Measurements from ENCODE around the gene SPAAR. TPM values are rescaled to one million over a fixed set of nuclear protein-coding genes. Genes with fewer than 3 reads are reported as not detected.

Gene SPAAR
- total and polyA plus RNA-seq, 4 donors: 0.65 to 2.4 (median 1.1) TPM

DNA sequence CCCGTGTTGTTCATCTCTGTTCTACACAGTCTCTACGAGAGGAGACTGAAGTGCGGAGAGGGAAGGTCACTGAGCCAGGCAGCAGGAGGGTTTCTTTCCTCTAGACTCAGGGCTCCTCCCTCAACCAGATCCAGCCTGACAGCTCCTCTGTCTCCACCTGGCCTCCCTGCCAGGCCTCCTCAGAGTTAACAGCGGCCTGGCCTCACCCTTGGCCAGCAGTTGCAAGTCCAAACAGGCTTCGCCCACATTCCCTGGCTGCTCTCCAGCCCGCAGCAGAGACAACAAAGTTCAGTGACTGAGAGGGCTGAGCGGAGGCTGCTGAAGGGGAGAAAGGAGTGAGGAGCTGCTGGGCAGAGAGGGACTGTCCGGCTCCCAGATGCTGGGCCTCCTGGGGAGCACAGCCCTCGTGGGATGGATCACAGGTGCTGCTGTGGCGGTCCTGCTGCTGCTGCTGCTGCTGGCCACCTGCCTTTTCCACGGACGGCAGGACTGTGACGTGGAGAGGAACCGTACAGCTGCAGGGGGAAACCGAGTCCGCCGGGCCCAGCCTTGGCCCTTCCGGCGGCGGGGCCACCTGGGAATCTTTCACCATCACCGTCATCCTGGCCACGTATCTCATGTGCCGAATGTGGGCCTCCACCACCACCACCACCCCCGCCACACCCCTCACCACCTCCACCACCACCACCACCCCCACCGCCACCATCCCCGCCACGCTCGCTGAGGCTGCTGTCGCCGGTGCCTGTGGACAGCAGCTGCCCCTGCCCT is 3.2 kb upstream of the SPAAR start, which contains the start of gene HRCT1:
Gene HRCT1, plus strand, starts transcription at position 291 of the 768 bp plus-strand sequence. Its CDS starts 86 bp downstream, at position 377.
- Histone ChIP-seq H3K4me1 (ENCODE audit: control insufficient read depth in 4 of 4, insufficient read depth in 4 of 4, low read length in 3 of 4) (peaks cover 16 to 42% (median 33%) of the 10 kb centered on the region in 4 donors), H3K4me3 (ENCODE audit: low read depth in 1 of 3, low read length in 3 of 3) (peak within 1 kb of the TSS in 1 of 3 donors; percentile 30), H3K9ac (ENCODE audit: low read depth in 1 of 2, low read length in 2 of 2) (peak within 1 kb of the TSS in 1 of 2 donors; percentile 72), H3K27ac (ENCODE audit: low read depth in 1 of 2, low read length in 2 of 2) (peak within 1 kb of the TSS; percentile 78), H3K9me3 (ENCODE audit: control insufficient read depth in 4 of 4, low read length in 3 of 4) (no peaks in the 10 kb centered on the region), H3K36me3 (ENCODE audit: control insufficient read depth in 4 of 4, insufficient read depth in 3 of 4, low read depth in 1 of 4, low read length in 3 of 4) (no peaks in the 10 kb centered on the region), H3K27me3 (ENCODE audit: control insufficient read depth in 4 of 4, insufficient read depth in 4 of 4, low read length in 3 of 4) (no peaks in the 10 kb centered on the region)
- peak; percentile 63 for TF ChIP-seq YY1 (IDR thresholded peaks at IDR 0.05)
- peak; percentile 39 to 58 for TF ChIP-seq RAD21 (IDR thresholded peaks at IDR 0.05)
- TF ChIP-seq MAX (IDR thresholded peaks at IDR 0.05): peak; percentile 57
- TF ChIP-seq, protein P1, sequence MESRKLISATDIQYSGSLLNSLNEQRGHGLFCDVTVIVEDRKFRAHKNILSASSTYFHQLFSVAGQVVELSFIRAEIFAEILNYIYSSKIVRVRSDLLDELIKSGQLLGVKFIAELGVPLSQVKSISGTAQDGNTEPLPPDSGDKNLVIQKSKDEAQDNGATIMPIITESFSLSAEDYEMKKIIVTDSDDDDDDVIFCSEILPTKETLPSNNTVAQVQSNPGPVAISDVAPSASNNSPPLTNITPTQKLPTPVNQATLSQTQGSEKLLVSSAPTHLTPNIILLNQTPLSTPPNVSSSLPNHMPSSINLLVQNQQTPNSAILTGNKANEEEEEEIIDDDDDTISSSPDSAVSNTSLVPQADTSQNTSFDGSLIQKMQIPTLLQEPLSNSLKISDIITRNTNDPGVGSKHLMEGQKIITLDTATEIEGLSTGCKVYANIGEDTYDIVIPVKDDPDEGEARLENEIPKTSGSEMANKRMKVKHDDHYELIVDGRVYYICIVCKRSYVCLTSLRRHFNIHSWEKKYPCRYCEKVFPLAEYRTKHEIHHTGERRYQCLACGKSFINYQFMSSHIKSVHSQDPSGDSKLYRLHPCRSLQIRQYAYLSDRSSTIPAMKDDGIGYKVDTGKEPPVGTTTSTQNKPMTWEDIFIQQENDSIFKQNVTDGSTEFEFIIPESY (IDR thresholded peaks at IDR 0.05): peak; percentile 42
- peak; percentile 12 for TF ChIP-seq FOXA1 (IDR thresholded peaks at IDR 0.05)
- TF ChIP-seq, protein P2, sequence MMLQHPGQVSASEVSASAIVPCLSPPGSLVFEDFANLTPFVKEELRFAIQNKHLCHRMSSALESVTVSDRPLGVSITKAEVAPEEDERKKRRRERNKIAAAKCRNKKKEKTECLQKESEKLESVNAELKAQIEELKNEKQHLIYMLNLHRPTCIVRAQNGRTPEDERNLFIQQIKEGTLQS (IDR thresholded peaks at IDR 0.05): no peak
- TF ChIP-seq GABPA (IDR thresholded peaks at IDR 0.05 in 1 of 2, conservative IDR thresholded peaks at IDR 0.05 in 1 of 2): no peak
- peak; percentile 78 for TF ChIP-seq HNF4G (IDR thresholded peaks at IDR 0.05)
- peak in 1 of 2 donors; percentile 57 for TF ChIP-seq EGR1 (IDR thresholded peaks at IDR 0.05; ENCODE audit: low read depth in 2 of 2)
- peak; percentile 29 for TF ChIP-seq FOXA2 (IDR thresholded peaks at IDR 0.05)
- TF ChIP-seq TAF1 (conservative IDR thresholded peaks at IDR 0.05): no peak
- peak; percentile 86 for TF ChIP-seq REST (IDR thresholded peaks at IDR 0.05)
- TF ChIP-seq CTCF (IDR thresholded peaks at IDR 0.05; ENCODE audit: low read depth, low read length, missing input control): no peak
- TF ChIP-seq RXRA (IDR thresholded peaks at IDR 0.05): peak; percentile 94 to 95
- peak; percentile 92 for TF ChIP-seq NR2F2 (IDR thresholded peaks at IDR 0.05)
- peak in 1 of 2 donors; percentile 39 for TF ChIP-seq JUND (IDR thresholded peaks at IDR 0.05)
- peak; percentile 95 for TF ChIP-seq SP1 (IDR thresholded peaks at IDR 0.05)
- TF ChIP-seq HNF4A (conservative IDR thresholded peaks at IDR 0.05): peak; percentile 96 to 97
- WGBS: 47% methylated on average over 30 of the region's 30 CpGs
- DNase-seq (ENCODE audit: low spot score): peak; percentile 71

All from liver (tissue), 9 donors.